ENCODE measurements around the gene RNF186. TPM values are rescaled to one million over a fixed set of nuclear protein-coding genes. Genes with fewer than 3 reads are reported as not detected.
"Not testable (repeated sequence)": the region's sequence is repeated elsewhere in the genome, so short reads cannot be mapped to it uniquely, and the experiment has no call there.

Gene RNF186
- total RNA-seq, 6 donors from 2014 or later = not detected

- 79 to 87% methylated on average over 4 of the region's 4 CpGs for WGBS, 2 donors
- no peaks in the 10 kb centered on the region for H3K4me1 ChIP-seq
- no peak overlapping the region for H3K27ac ChIP-seq
- no peak for TF ChIP-seq POLR2AphosphoS5 (IDR thresholded peaks at IDR 0.05)
- no peak for TF ChIP-seq CTCF (IDR thresholded peaks at IDR 0.05)
- no peak for TF ChIP-seq POLR2A (IDR thresholded peaks at IDR 0.05)
- TF ChIP-seq EP300 (IDR thresholded peaks at IDR 0.05) = no peak
- H3K36me3 ChIP-seq = peaks cover 0 to 12% (median 2%) of the 10 kb centered on the region in 4 donors
- ATAC-seq (ENCODE audit: low FRiP score in 2 of 2) (no peak), DNase-seq (no peak)
- no peaks in the 10 kb centered on the region for H3K9me3 ChIP-seq
- H3K4me3 ChIP-seq = no peak overlapping the region
- H3K27me3 ChIP-seq = no peaks in the 10 kb centered on the region
Measured at GRCh38 chr1:19792237-19793002, 22.7 kb downstream of the RNF186 start.

GRCh38 chr1:19790061-19790975 lies 24.8 kb downstream of the RNF186 start:
- H3K4me3 ChIP-seq; ATAC-seq (ENCODE audit: low FRiP score in 2 of 2); H3K27ac ChIP-seq; H3K9me3 ChIP-seq; H3K27me3 ChIP-seq; DNase-seq; H3K4me1 ChIP-seq: not testable (repeated sequence)
- 76 to 87% methylated on average over 9 of the region's 9 CpGs for WGBS, 2 donors
- H3K36me3 ChIP-seq = peaks cover 0 to 23% (median 11%) of the 10 kb centered on the region in 4 donors

GRCh38 chr1:19786988-19787423 lies 28.1 kb downstream of the RNF186 start:
- DNase-seq (peak; percentile 32 to 54), ATAC-seq (ENCODE audit: low FRiP score in 2 of 2) (peak; percentile 14 to 45)
- no peak overlapping the region for H3K4me3 ChIP-seq
- peaks cover 0 to 4% (median 0%) of the 10 kb centered on the region in 4 donors for H3K4me1 ChIP-seq
- H3K27me3 ChIP-seq = no peaks in the 10 kb centered on the region
- H3K36me3 ChIP-seq = peaks cover 0 to 32% (median 11%) of the 10 kb centered on the region in 4 donors
- WGBS, 2 donors = 45 to 61% methylated on average over 9 of the region's 9 CpGs
- H3K27ac ChIP-seq = no peak overlapping the region
- no peaks in the 10 kb centered on the region for H3K9me3 ChIP-seq
- TF ChIP-seq POLR2A (IDR thresholded peaks at IDR 0.05) = no peak
- no peak for TF ChIP-seq EP300 (IDR thresholded peaks at IDR 0.05)
- no peak for TF ChIP-seq CTCF (IDR thresholded peaks at IDR 0.05)
- TF ChIP-seq POLR2AphosphoS5 (IDR thresholded peaks at IDR 0.05) = no peak

- H3K4me3 ChIP-seq = no peak overlapping the region
- TF ChIP-seq EP300 (IDR thresholded peaks at IDR 0.05) (no peak), POLR2AphosphoS5 (IDR thresholded peaks at IDR 0.05) (no peak), CTCF (IDR thresholded peaks at IDR 0.05) (no peak), POLR2A (IDR thresholded peaks at IDR 0.05) (no peak)
- no peaks in the 10 kb centered on the region for H3K9me3 ChIP-seq
- 72 to 83% methylated on average over 4 of the region's 4 CpGs for WGBS, 2 donors
- no peak overlapping the region for H3K27ac ChIP-seq
- ATAC-seq (ENCODE audit: low FRiP score in 2 of 2) = no peak
- no peak for DNase-seq
- peaks cover 0 to 4% (median 0%) of the 10 kb centered on the region in 4 donors for H3K4me1 ChIP-seq
- H3K36me3 ChIP-seq = peaks cover 0 to 29% (median 12%) of the 10 kb centered on the region in 4 donors
- no peaks in the 10 kb centered on the region for H3K27me3 ChIP-seq
Measured at GRCh38 chr1:19785660-19786059, 29.4 kb downstream of the RNF186 start.

- TF ChIP-seq POLR2A (IDR thresholded peaks at IDR 0.05) = no peak
- TF ChIP-seq EP300 (IDR thresholded peaks at IDR 0.05) = no peak
- TF ChIP-seq CTCF (IDR thresholded peaks at IDR 0.05) = no peak
- no peak for TF ChIP-seq POLR2AphosphoS5 (IDR thresholded peaks at IDR 0.05)
- no peak for ATAC-seq (ENCODE audit: low FRiP score in 2 of 2)
Measured at GRCh38 chr1:19780267-19780877, 34.7 kb downstream of the RNF186 start.

More at GRCh38 chr1:19780267-19780877, 34.7 kb downstream of the RNF186 start:
- no peaks in the 10 kb centered on the region for H3K4me1 ChIP-seq
- no peaks in the 10 kb centered on the region for H3K27me3 ChIP-seq
- H3K27ac ChIP-seq = no peak overlapping the region
- peak in 1 of 2 donors; percentile 34 for DNase-seq
- no peaks in the 10 kb centered on the region for H3K9me3 ChIP-seq
- H3K4me3 ChIP-seq = no peak overlapping the region
- peaks cover 3 to 50% (median 29%) of the 10 kb centered on the region in 4 donors for H3K36me3 ChIP-seq
- WGBS, 2 donors = 86 to 90% methylated on average over 4 to 11 of the region's 11 CpGs

Data from upper lobe of left lung (tissue), 6 donors.